ENCODE data around the gene CHMP6.

- TF ChIP-seq POLR2AphosphoS5 (IDR thresholded peaks at IDR 0.05) (no peak), POLR2A (IDR thresholded peaks at IDR 0.05) (no peak)
- TF ChIP-seq, protein P1, sequence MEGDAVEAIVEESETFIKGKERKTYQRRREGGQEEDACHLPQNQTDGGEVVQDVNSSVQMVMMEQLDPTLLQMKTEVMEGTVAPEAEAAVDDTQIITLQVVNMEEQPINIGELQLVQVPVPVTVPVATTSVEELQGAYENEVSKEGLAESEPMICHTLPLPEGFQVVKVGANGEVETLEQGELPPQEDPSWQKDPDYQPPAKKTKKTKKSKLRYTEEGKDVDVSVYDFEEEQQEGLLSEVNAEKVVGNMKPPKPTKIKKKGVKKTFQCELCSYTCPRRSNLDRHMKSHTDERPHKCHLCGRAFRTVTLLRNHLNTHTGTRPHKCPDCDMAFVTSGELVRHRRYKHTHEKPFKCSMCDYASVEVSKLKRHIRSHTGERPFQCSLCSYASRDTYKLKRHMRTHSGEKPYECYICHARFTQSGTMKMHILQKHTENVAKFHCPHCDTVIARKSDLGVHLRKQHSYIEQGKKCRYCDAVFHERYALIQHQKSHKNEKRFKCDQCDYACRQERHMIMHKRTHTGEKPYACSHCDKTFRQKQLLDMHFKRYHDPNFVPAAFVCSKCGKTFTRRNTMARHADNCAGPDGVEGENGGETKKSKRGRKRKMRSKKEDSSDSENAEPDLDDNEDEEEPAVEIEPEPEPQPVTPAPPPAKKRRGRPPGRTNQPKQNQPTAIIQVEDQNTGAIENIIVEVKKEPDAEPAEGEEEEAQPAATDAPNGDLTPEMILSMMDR (IDR thresholded peaks at IDR 0.05) = no peak
These were observed 15.2 kb downstream of the CHMP6 start for GRCh38 chr17:81006891-81007290.

Measured in breast epithelium (tissue), 3 donors.